ENCODE results near the gene PSMD1.

- TF ChIP-seq EP300 (IDR thresholded peaks at IDR 0.05) (no peak), CTCF (IDR thresholded peaks at IDR 0.05) (no peak), POLR2A (IDR thresholded peaks at IDR 0.05; ENCODE audit: low read depth) (peak; percentile 63), POLR2AphosphoS5 (IDR thresholded peaks at IDR 0.05) (peak; percentile 69 to 87)
These were observed 141.9 kb downstream of the PSMD1 start, which contains the start of gene ARMC9 for GRCh38 chr2:231198291-231199173.

Data from esophagus muscularis mucosa (tissue), 4 donors.